HG02943 (cell line): ENCODE data around the gene WDR88.

Source experiments
- ATAC-seq: cut with Tn5 transposase; IDR thresholded peaks from one replicate; pipeline ENCODE4 v1.9.1; 2021; ENCODE audit warnings: mild to moderate bottlenecking, low read depth, moderate library complexity; ENCODE audit not compliant: unreplicated experiment

Gene WDR88, protein sequence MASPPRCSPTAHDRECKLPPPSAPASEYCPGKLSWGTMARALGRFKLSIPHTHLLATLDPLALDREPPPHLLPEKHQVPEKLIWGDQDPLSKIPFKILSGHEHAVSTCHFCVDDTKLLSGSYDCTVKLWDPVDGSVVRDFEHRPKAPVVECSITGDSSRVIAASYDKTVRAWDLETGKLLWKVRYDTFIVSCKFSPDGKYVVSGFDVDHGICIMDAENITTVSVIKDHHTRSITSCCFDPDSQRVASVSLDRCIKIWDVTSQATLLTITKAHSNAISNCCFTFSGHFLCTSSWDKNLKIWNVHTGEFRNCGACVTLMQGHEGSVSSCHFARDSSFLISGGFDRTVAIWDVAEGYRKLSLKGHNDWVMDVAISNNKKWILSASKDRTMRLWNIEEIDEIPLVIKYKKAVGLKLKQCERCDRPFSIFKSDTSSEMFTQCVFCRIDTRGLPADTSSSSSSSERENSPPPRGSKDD

DNA sequence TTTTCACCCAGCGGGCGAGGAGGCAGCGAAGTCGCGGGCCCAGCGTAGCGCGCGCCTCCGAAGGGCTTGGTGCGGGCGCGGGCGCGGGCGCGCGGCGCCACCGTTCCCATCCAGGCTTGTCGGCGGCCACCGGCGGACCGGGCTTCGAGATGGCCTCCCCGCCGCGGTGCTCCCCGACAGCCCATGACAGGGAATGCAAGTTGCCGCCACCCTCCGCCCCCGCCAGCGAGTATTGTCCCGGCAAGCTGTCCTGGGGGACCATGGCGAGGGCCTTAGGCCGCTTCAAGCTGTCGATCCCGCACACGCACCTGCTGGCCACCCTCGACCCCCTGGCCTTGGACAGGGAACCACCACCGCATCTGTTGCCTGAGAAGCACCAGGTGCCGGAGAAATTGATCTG is at the start of gene WDR88:
Gene WDR88, plus strand, starts transcription at position 94 of the 400 bp plus-strand sequence. Its CDS starts 56 bp downstream, at position 150.
- no peak for ATAC-seq

GRCh38 chr19:33085570-33086128 is 46.3 kb upstream of the WDR88 start:
- ATAC-seq = no peak

GRCh38 chr19:33086955-33087354 is 45.0 kb upstream of the WDR88 start:
- no peak for ATAC-seq

- ATAC-seq = no peak
These were observed 42.9 kb upstream of the WDR88 start for GRCh38 chr19:33089010-33089409.

DNA sequence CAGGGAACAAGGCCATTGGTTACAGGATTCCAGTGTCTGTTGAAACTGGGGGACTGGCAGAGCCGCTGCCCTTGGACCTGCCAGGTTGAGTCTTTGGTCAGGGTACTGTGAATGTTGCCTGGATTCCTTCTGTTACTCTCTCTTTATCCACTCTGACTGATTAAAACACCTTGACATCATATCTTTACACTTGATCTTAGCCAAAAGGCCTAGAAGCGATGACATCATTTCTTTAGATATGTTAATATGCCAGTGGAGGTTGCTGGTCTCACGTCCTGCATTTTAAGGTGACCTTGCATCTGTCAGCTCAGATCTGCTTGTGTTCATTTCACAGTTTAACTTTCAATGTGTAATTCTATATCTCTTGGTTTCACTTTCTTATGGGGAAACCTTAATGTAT is 41.7 kb upstream of the WDR88 start:
- no peak for ATAC-seq

DNA sequence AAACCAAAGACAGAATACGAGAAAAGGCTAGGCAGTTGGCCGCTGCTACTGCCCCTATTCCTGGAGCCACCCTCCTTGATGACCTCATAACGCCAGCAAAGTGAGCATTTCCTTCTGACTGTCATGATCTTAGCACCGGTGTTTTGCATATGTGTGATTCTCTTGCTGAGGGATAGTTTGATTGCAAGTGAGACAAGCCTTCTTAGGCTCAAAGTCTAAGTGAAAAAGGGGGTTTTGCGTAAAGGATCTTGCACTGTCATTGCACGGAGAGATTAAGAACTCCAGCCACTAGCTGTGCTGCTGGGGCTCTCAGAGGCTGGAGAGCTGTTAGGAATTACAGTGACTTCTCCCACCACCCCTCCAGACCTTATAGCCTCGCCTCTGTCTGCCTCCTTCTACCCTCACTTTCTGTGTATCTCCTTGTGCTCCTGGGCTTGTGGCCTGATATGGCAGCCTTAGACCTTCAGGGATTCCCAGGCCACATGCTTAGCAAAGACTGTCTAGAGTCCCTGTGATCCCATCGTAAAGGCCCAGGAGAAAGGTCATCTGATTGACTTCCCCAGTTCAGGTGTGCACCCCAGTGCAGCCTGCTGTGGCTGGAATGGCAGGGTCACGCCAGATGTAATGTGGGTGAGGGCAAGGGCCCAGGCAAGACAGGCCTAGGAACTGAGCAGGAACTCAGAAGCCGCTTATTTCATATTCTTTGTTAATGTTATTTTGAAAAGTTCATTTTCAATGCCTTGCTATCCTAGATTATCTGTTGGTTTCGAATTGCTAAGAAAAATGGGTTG is 38.3 kb upstream of the WDR88 start:
- no peak for ATAC-seq

GRCh38 chr19:33094436-33095067 is 37.4 kb upstream of the WDR88 start:
- no peak for ATAC-seq

GRCh38 chr19:33096005-33096404 is 35.9 kb upstream of the WDR88 start:
- ATAC-seq = no peak

GRCh38 chr19:33098055-33098534 is 33.8 kb upstream of the WDR88 start:
- ATAC-seq = no peak

DNA sequence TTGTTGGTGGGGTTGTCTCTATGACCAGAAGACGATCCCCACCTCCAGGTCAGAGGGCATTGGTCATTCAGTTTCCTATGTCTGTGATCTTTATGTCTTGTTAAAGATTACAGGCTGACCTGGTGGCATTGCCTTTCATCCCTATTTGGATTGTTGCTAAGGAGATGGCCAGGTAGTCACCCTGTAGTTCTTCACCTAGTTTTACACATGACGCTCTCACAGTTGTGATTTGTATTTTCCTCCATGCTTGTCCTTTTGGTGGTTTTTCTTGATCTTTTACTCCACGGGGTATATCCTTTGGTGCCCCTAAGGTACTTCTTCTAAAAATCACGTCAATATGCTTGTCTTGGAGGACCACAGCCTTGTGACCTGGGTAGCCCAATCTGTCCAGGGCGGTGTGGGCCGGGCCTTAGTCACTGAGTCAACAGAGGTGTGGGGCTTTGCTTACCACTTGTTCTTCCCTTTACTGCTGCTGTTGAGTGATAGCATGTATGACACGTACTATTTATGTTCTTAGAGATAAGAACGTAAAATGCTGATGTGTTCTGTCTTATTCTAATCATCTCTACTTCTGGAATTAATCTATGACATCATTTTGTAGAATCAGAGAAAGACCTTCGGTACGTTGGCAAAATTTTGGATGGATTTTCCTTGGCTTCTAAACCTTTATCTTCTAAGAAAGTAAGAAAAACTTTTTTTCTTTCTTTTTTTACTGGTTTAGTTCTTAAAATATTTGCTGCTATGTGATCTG is 30.8 kb upstream of the WDR88 start:
- ATAC-seq = no peak

DNA sequence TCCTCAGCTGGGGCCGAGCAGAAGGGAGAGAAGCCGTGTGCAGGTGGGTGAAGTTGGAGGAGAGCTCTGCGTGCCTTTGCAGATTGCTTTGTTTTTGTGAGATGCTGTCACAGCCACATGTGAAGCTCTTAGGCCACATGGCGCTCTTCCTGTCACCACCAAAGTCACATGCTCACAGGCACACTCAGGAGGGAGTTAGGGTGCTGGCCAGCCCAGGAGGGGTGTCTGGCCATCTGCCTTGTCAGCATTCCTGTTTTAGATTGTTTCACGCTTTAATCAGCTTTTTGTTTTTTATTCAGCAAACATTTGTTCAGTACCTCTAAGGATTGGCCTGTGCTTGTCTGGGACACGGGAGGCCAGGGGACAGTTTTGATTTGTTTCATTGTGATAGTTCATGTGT is 29.0 kb upstream of the WDR88 start:
- no peak for ATAC-seq

DNA sequence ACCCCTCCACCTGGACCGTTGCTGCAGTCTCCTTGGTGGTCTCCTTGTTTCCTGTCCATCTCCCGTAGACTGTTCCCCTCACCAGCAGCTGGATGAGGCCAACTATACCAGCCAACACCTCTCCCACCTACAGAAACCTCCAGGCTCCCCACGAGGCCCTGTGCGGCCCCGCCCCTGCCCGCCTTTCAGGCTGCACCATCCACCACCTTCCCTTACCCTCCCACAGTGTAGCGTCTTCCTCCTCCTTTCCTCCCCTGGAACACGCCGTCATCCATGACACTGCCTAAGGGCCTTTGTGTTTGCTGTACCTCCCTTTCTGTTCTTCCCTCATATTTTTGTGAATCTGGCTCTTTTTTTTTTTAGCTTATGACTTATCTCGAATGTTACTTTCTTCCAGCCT is 23.8 kb upstream of the WDR88 start:
- ATAC-seq = no peak

DNA sequence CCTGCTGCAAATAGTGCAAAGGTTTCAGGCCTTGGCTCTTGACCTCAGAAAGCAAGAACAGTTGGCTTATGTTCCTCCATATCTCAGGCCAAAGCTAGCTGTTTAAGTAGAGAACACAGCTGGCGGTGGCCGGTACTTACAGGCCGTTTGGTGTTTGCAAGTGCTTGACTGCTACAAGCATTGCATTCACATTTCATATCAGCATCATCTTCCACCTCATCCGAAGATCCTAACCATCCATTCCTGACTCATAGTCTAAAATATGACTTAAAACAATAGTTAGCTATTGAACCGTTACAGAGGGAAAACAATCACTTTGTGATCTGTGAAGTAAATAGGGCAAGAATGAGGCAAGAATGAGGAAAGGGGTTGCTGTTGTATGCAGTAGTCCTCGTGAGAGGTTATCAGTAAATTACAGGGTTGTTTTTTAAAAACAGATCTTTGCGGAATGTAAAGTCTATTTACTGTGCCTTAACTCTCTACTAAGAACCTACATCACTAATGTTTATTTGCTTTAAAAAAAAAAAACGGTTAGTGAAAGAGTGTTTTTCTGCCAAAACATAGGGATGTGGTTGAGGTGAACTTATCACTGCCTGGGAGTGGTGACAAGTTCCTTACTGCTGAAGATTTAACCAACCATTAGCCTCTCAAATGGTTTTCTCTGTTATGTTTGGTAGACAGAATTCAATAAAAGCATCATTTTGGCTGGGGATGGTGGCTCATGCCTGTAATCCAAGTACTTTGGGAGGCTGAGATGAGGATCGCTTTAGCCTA is 21.6 kb upstream of the WDR88 start:
- no peak for ATAC-seq

GRCh38 chr19:33111587-33111986 is 20.3 kb upstream of the WDR88 start:
- ATAC-seq = no peak

- no peak for ATAC-seq
These were observed 17.6 kb upstream of the WDR88 start for GRCh38 chr19:33114312-33114711.

- no peak for ATAC-seq
These were observed 14.4 kb upstream of the WDR88 start for GRCh38 chr19:33117501-33117900.

DNA sequence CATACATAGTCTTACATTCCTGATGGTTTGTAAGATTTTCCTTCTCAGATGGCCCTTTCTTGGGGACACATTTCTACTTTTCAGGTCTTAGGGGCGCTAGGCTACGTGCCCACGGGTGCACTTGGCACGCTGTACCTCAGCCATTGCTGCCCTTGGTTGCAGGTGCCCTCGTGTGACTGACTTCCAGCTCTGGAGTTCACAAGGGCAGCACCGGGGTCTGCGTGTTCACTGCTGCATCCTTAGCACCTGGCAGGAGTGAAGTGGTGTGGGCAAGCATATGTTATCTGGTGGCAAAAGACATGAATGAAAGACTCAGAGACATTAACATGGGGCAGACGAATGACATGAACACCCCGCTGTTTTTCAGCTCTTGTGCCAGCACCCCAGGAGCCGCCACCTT is 13.3 kb upstream of the WDR88 start:
- no peak for ATAC-seq

DNA sequence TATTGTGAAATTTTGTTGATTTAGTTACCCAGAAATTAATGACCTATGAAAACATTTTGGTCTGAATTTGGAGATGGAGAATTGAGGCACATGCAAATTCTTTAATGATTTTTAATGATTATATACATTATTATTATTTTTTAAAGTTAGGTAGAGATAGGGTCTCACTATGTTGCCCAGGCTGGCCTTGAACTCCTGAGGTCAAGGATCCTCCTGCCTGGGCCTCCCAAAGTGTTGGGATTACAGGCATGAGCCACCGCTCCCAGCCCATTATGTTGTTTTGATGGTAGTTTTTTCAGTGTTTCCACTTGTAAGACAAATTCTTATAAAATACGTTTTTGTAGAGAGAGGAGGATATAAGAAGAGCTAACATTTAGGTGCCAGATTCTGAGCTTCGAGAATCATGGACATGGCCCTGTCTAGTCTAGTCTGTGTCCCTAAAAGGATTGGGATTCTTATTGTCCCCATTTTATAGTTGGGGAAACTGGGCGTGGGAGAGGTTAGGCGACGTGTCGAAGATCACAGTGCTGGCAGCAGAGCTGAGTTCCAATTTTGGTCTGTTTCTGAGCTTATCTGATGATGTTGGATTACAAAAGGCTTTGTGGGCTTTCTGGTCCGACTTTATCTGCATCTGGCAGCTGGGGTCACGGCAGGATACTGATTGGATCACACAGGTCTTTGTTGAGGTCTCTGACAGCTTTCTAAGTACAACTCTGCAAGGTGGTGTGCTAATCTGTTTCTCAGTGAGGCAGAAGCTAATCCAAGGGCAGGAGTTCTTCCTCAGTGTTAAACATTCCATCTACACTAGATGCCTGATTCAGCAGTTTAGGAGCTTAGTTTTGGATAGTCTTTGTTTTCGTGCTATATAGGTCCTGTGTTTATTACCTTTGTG is 7.5 kb upstream of the WDR88 start:
- ATAC-seq = no peak
